HL-60 (cell line): ENCODE measurements around the gene ADAM12.

Experiments
- DNase-seq, 2 experiments: peaks; one replicate each; pipeline ENCODE4 v3.0.0-alpha.2; 2010 to 2020; ENCODE audit warnings: low read depth in 1 of 2, low spot score in 1 of 2
- H3K27ac ChIP-seq: fragments of 250-450 bp; sonication (Bioruptor Pico); replicated peaks from 2 replicates; pipeline ENCODE4 v1.5.1; 2020; ENCODE audit warnings: mild to moderate bottlenecking, moderate library complexity
- H3K27me3 ChIP-seq: fragments of 250-450 bp; sonication (Bioruptor Pico); 2 replicates; pipeline ENCODE4 v1.5.1; 2021; ENCODE audit warnings: mild to moderate bottlenecking, moderate library complexity; ENCODE audit not compliant: insufficient read depth, poor library complexity, severe bottlenecking
- H3K4me3 ChIP-seq: replicated peaks from 2 replicates; pipeline ENCODE4 v1.5.1; 2011; ENCODE audit warnings: mild to moderate bottlenecking, control low read depth, low read length; ENCODE audit not compliant: insufficient read depth
- GABPA ChIP-seq: IDR thresholded peaks from 2 replicates; pipeline ENCODE4 v1.6.1; 2012; ENCODE audit warnings: low read depth
- POLR2AphosphoS5 ChIP-seq: IDR thresholded peaks from 2 replicates; pipeline ENCODE4 v1.6.1; 2012; ENCODE audit warnings: low read depth
- SPI1 ChIP-seq: IDR thresholded peaks from 2 replicates; pipeline ENCODE4 v1.6.1; 2012; ENCODE audit warnings: low read depth, mild to moderate bottlenecking, borderline replicate concordance
- TF ChIP-seq, protein P1 (sequence below): IDR thresholded peaks from one replicate; pipeline ENCODE4 v1.5.1; 2011; ENCODE audit warnings: low read length, control low read depth, inconsistent platforms; ENCODE audit not compliant: insufficient read depth
- TF ChIP-seq, protein P2 (sequence below): IDR thresholded peaks from 2 replicates; pipeline ENCODE4 v1.6.1; 2012; ENCODE audit warnings: low read depth; ENCODE audit not compliant: insufficient replicate concordance

Gene ADAM12

DNA sequence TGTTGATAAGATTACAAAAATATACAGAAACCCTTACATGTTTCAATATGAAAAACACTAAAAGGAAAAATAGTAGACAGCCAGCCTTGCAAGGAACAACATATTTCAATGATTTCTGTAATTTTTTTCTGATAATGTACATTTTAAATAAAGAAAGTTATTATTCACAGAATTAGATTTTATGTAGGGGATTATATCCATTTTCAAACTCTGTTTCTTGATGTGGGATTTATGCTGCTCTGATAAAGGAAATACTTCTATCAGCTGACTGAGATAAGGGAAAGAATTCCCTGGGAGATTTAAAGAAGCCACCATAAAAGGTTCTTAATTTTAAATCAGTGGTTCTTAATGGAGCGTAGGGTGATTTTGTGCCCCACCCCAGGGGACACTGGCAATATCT, 180.4 kb downstream of the ADAM12 start:
- TF ChIP-seq SPI1, result no peak
- TF ChIP-seq, protein P1, sequence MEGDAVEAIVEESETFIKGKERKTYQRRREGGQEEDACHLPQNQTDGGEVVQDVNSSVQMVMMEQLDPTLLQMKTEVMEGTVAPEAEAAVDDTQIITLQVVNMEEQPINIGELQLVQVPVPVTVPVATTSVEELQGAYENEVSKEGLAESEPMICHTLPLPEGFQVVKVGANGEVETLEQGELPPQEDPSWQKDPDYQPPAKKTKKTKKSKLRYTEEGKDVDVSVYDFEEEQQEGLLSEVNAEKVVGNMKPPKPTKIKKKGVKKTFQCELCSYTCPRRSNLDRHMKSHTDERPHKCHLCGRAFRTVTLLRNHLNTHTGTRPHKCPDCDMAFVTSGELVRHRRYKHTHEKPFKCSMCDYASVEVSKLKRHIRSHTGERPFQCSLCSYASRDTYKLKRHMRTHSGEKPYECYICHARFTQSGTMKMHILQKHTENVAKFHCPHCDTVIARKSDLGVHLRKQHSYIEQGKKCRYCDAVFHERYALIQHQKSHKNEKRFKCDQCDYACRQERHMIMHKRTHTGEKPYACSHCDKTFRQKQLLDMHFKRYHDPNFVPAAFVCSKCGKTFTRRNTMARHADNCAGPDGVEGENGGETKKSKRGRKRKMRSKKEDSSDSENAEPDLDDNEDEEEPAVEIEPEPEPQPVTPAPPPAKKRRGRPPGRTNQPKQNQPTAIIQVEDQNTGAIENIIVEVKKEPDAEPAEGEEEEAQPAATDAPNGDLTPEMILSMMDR, result no peak
- TF ChIP-seq GABPA, result no peak
- TF ChIP-seq, protein P2, sequence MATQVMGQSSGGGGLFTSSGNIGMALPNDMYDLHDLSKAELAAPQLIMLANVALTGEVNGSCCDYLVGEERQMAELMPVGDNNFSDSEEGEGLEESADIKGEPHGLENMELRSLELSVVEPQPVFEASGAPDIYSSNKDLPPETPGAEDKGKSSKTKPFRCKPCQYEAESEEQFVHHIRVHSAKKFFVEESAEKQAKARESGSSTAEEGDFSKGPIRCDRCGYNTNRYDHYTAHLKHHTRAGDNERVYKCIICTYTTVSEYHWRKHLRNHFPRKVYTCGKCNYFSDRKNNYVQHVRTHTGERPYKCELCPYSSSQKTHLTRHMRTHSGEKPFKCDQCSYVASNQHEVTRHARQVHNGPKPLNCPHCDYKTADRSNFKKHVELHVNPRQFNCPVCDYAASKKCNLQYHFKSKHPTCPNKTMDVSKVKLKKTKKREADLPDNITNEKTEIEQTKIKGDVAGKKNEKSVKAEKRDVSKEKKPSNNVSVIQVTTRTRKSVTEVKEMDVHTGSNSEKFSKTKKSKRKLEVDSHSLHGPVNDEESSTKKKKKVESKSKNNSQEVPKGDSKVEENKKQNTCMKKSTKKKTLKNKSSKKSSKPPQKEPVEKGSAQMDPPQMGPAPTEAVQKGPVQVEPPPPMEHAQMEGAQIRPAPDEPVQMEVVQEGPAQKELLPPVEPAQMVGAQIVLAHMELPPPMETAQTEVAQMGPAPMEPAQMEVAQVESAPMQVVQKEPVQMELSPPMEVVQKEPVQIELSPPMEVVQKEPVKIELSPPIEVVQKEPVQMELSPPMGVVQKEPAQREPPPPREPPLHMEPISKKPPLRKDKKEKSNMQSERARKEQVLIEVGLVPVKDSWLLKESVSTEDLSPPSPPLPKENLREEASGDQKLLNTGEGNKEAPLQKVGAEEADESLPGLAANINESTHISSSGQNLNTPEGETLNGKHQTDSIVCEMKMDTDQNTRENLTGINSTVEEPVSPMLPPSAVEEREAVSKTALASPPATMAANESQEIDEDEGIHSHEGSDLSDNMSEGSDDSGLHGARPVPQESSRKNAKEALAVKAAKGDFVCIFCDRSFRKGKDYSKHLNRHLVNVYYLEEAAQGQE, result no peak
- no peak for TF ChIP-seq POLR2AphosphoS5
- Histone ChIP-seq H3K4me3 (no peak overlapping the region), H3K27me3 (no peaks in the 10 kb centered on the region), H3K27ac (no peak overlapping the region)
- no peak for DNase-seq

DNA sequence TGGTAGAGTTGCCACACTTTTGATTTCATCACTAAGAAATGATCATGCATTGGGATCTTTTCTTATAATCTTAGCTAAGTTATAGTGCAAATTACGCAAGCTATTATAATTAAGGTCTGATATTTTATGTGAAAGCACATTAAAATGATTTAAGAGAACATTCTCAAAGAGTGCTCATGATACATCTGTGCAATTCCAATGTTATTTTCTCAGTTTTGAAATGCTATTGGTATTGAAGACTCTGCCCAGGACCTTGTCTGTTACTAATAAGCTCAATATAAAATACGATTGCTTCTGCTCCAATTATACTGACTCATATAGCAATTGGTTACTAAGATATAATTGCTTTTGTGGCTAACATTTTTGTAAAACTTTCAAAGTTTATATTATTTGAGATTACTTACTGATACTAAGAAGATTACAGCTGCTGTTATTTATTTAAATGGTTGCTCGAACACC, 180.9 kb downstream of the ADAM12 start:
- no peaks in the 10 kb centered on the region for H3K27me3 ChIP-seq
- no peak overlapping the region for H3K4me3 ChIP-seq
- DNase-seq, result no peak
- TF ChIP-seq SPI1 (no peak), POLR2AphosphoS5 (no peak), GABPA (no peak)
- TF ChIP-seq, protein P2, result no peak
- TF ChIP-seq, protein P1, result no peak
- no peak overlapping the region for H3K27ac ChIP-seq

DNA sequence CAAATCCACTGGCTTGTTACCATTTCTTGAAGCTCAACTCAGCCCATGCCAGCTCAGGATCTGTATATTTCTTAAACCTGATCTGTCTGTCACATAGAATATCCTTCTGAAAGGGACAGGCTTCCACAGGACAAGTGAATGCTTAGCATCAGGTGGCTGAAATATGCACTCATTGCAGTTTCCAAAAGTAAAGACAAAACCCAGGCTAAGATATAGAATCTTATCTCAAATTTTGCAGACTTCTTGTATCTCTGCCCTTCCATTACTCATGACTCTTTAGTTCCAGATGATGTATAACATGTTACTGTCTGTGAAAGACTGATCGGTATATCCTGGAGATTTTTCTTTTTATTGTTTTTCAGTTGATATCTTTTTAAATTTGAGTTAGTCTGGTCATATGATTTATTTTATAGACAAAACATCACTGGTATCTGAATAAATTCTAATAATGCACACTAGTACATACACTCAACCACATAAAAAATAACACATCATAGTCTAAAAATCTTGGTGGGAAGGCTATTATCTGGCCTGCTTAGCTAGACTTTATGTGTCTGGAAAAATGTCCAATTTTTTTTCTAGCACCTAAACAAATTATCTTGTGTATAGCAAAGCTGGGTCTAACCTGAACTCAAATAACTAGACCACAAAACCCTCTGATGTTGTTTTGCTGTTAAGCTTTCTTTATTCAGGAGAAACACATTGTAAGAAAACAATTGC, 182.6 kb downstream of the ADAM12 start:
- TF ChIP-seq, protein P1, result no peak
- TF ChIP-seq GABPA, result no peak
- TF ChIP-seq POLR2AphosphoS5, result no peak
- TF ChIP-seq SPI1, result no peak
- TF ChIP-seq, protein P2, result no peak
- H3K4me3 ChIP-seq, result no peak overlapping the region
- no peak overlapping the region for H3K27ac ChIP-seq
- DNase-seq, result no peak
- no peaks in the 10 kb centered on the region for H3K27me3 ChIP-seq
